ENCODE results near the gene RMDN3.

GRCh38 chr15:40743921-40744814 lies 10.9 kb downstream of the RMDN3 start:
- TF ChIP-seq POLR2A (IDR thresholded peaks at IDR 0.05): no peak
- no peak for TF ChIP-seq CTCF (IDR thresholded peaks at IDR 0.05)

All from testis (tissue), 2 donors.